ENCODE data around the gene TPPP2.
"Not testable (repeated sequence)": the region's sequence is repeated elsewhere in the genome, so short reads cannot be mapped to it uniquely, and the experiment has no call there.

Gene TPPP2

DNA sequence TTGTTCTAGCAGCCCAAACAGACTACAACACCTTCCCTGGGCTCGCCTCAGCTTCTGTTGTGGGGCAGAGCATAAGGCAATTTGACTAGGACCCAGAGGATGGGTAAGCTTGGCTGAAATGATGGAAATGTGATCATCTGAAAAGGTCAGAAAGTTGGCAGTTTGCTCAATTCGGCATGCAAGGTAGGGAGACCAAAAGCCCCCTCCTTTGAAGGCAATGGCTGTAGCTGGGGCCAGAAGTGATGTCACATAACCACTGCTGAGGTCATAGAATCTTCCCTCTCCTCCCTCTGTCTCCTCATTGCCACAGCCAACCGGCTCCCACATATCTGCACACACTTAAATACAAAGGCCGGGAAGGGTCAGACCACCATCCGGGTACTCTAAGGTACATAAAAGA, at the start of gene TPPP2:
TSS of gene TPPP2 (plus strand) at position 301 of the 400 bp plus-strand sequence. CDS start 365 bp downstream, outside the sequence.
- in situ Hi-C loops (cut with HindIII; ENCODE audit: low sequenced_read_pairs), result no loop called here

DNA sequence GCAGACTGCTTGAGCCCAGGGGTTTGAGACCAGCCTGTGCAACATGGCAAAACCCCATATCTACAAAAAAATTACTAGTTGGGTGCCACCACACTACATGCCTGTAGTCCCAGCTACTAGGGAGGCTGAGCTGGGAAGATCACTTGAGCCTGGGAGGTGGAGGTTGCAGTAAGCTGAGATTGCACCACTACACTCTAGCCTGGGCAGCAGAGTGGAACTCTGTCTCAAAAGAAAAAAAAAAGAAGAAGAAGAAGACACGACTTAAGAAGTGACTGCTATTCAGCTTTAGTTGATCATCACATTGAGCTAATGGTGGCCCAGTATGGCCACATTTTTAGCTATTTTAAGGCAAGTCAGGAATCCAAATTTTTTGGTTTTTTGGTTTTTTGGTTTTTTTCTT, 49.1 kb upstream of the TPPP2 start:
- in situ Hi-C loops (cut with HindIII; ENCODE audit: low sequenced_read_pairs), result no loop called here

DNA sequence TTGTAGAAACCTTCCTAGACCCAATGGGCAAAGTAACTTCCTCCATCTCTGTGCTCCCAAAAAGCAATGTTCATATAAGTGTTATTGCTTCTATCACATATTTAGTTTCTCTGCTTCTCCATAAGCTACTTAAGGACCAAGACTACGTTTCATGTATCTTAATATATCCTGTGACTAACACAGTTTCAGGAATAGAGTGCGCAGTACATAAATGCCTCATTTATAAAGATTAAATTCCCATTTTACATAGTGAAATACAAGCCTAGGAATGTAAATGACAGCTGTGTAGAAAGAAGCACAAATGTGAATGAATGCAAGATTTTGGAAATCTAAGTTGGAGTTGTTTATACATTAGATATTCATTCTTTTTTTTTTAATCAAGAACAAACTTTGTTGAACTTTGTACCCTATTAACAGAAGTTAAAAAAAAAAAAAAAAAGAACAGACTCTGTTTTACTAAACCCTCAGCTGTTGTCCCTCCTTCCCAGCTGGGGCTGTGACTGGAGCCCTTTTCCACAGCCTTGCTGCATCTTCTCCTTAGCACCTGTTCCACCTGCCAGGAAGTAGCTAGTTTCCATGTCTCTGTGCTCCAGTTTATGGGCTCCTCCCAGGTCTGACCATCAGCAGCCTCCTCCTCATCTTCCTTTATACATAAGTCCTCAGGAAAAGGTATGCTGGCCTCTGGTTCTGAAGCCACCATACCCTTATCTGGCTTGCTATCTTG, 47.2 kb upstream of the TPPP2 start:
- in situ Hi-C loops (cut with HindIII; ENCODE audit: low sequenced_read_pairs), result no loop called here

DNA sequence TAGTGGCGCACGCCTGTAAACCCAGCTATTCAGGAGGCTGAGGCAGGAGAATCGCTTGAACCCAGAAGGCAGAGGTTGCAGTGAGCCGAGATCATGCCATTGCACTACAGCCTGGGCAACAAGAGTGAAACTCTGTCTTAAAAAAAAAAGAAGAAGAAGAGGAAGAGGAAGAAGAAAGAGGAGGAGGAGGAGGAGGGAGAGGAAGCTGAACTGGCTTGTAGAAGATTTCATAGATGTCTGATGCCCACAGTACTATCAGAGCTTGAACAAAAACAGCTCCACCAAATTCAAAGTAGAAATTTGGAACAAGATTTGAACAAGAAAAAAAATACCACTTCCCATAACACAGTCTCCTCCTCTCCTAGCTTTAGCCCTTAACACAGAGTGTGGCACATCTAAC, 44.4 kb upstream of the TPPP2 start:
- in situ Hi-C loops (cut with HindIII; ENCODE audit: low sequenced_read_pairs), result not testable (repeated sequence)

DNA sequence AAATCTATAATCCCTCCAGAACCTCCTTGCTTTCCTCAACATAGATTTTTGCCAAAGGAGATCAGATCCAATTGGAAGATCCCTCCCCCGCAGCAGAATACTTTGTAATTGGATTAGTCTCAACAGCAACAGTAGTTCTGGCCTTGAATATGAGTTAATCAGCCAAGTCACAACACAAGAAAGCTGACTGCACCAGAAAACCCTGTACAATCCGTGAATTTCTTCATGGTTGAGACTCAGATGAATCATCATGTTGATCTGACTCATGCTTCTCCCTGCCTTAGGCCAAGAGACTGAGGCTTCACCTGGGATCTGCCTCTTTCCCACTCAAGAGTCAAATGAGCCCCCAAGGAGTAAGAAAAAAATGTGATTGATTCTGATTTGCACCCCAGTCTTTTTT, 43.2 kb upstream of the TPPP2 start:
- in situ Hi-C loops (cut with HindIII; ENCODE audit: low sequenced_read_pairs), result no loop called here

DNA sequence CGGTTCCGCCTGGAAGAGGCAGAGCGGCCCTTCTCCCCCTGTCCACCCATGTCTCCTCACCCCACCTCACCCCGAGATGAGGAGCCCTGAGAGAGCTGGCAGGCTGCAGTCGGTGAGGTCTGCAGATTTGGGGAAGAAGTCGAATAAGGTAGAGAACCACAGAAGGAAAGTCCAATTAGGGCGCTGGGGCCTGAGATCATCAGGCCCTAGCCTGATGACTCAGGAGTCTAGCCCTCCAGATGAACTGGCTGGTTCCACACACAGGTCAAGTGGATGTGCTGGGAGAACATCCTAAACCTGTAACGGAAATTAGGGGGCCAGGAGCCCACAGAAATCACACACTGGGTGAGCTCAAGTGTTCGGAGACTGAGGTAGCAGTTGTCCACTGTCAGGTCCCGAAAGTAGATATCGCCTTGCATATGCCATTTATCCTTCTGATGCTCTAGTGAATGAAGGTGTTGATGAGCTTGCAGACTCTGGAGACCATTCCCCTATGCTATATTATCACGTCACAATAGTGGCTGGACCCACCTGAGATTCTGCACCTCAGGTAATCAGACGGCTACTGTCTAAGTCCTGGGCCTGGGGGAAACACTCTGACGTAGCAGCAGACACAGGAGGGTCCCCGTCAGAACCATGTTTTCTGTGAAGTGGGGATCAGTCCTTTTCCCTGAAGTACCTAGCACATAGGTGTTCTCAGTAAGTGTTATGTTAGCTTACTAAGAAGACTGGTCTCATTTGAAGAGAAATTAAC, 41.1 kb upstream of the TPPP2 start:
- in situ Hi-C loops (cut with HindIII; ENCODE audit: low sequenced_read_pairs), result no loop called here

DNA sequence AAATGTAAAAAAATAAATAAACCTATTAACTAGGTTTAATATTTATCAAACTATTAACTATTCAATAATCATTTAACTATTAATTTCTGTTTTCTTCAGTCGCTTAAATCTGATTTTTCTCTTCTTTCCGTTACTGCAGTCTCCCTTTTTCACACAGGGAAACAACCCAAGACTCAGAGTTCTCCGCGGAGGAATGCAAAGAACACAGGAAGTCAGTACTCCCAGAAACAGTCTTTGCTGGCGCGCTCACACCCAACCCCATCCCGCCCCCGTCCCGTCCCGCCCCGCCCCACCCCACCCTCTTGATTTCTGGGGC, 40.6 kb upstream of the TPPP2 start:
- in situ Hi-C loops (cut with HindIII; ENCODE audit: low sequenced_read_pairs), result no loop called here

DNA sequence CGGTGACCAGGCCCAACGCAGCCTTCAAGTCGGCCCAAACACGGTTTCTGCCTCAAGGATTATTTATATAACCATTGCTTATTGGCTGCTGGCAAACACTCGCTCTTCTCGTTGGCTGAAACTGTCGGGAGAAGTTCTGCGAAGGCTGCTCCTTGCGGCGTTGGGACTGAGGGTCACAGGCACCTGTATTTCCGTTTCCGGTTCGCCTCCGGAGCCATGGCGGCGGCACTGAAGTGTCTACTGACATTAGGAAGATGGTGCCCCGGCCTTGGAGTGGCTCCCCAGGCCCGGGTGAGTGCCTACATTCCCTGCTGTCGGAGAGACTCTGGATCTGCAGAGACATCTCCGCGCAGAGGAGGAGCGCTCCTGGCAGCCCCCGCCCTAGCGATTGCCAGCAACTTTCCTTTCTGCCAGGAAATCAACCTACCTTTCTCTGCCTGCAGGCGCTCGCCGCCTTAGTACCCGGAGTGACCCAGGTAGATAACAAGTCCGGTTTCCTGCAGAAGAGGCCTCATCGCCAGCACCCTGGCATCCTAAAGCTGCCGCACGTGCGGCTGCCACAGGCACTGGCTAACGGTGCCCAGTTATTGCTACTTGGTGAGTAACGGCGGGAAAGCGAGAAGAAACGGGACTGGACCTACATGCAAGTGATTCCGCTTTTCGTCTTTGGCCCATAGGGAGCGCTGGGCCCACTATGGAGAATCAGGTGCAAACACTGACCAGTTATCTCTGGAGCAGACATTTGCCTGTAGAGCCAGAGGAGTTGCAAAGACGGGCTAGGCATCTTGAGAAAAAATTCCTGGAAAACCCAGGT, 40.0 kb upstream of the TPPP2 start, which contains the start of gene METTL17:
TSS of gene METTL17 (plus strand) at position 194 of the 814 bp plus-strand sequence. CDS start at position 217, 23 bp downstream.
- in situ Hi-C loops (cut with HindIII; ENCODE audit: low sequenced_read_pairs), result no loop called here

DNA sequence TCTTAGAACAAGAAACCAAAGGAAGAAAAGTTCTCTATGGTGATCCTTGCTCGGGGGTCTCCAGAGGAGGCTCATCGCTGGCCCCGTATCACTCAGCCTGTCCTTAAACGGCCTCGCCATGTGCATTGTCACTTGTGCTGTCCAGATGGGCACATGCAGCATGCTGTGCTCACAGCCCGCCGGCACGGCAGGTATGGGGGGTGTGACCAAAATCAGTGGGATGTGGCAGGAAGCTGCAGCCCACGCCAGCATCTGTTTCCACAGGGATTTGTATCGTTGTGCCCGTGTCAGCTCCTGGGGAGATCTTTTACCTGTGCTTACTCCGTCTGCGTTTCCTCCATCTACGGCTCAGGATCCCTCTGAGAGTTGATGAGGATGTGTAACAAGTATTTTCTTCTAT, 33.5 kb upstream of the TPPP2 start:
- in situ Hi-C loops (cut with HindIII; ENCODE audit: low sequenced_read_pairs), result no loop called here

DNA sequence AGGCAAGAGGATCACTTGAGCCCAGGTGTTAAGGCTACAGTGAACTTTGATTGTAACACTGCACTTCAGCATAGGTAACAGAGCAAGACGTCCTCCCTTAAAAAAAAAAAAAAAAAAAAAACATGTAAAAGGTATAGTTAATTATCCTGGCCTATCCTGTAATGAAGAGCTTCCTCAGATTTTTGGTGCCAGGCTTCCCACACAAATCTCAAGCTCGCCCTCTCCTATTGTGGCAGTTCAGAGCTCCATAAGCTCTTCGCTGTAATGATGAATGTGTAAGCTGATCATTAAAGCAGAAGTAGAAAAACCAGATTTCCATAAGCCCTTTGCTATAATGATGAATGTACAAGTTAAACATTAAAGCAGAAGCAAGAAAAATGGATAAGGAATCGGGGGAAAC, 32.9 kb upstream of the TPPP2 start:
- in situ Hi-C loops (cut with HindIII; ENCODE audit: low sequenced_read_pairs), result no loop called here

DNA sequence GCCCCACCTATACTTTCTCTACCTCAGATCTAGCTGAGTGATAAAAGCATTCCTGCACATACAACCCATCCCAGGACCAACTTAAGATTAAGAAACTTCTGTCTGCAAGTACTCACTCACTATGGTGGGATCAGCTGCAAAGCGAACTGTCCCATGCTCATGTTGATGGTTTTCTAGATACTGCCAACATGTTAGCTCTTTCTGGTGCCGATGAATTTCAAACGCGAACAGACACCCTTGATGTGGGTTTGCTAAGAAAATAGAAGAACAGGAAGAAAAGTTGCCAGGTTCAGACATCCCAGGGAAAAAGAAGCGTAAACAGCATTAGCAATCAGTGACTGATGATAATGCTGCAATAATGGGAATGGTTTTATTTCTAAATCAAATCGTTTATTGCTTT, 32.5 kb upstream of the TPPP2 start:
- in situ Hi-C loops (cut with HindIII; ENCODE audit: low sequenced_read_pairs), result no loop called here

DNA sequence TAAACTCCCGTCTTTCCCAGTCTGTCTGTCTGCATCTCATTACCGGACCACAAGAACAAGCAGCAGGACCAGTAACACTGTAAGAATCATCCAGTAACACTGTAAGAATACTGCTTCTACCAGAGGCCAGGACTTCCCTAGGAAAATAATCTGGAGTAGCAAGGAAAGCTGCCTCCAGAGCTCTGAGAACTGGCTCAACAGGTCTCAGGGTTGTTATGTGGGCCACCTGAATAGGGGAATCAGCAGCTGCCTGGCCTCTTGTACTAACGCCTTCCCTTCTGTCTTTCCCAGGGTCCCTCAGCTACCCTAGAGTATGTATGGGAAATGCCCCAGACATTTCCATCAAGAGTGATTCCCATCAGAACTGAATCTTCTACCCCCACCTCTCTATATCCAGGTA, 31.9 kb upstream of the TPPP2 start:
- in situ Hi-C loops (cut with HindIII; ENCODE audit: low sequenced_read_pairs), result no loop called here

DNA sequence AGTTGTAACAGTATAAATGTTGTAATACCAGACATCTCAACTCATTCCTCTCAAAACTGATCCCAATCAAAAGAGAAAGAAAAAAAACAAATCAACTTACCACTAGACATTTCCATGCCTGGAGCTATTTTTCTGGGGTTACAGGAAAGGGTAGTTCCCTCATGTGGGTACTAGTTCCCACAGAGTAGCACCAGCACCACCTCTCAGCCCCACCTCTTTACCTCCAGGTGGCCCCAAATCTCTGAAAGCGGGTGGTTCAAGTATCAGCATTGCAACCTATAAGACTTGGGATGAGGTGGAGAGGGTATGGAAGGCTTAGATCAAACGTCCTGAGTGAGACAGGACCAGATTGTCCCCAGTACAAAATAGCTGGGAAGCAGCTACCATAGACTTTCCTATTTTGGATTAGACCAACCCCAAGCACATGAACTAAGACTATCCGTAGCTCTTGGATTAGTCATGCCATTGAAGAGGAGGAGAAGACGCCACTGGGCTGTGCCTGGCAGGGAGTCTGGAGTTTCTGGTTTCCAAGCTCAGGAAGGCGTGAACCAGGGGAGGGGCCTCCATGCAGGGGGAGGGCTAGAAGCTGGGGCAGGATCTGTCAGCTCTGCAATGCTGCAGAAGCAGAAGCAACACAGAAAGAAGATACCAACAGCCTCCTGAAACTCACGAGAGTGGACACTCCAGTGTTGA, 31.2 kb upstream of the TPPP2 start, which contains the start of gene SLC39A2:
TSS of gene SLC39A2 (plus strand) at position 620 of the 693 bp plus-strand sequence. CDS start 154 bp downstream, outside the sequence.
- in situ Hi-C loops (cut with HindIII; ENCODE audit: low sequenced_read_pairs), result no loop called here

DNA sequence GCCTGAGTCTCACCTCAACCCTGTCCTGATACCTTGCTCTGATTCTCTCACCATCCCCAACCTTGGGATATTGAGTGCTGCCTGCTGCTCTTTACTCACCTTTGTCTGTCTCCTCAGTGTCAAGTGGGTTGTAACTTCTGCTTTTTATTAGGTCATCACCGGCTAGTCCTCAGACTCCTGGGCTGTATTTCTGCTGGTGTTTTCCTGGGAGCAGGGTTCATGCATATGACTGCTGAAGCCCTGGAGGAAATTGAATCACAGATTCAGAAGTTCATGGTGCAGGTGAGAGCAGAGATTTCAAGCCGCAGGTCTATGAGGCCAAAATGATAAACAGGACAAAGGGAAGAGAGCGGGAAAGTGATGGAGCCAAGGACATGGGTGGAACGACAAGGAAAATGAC, 30.4 kb upstream of the TPPP2 start:
- in situ Hi-C loops (cut with HindIII; ENCODE audit: low sequenced_read_pairs), result no loop called here

DNA sequence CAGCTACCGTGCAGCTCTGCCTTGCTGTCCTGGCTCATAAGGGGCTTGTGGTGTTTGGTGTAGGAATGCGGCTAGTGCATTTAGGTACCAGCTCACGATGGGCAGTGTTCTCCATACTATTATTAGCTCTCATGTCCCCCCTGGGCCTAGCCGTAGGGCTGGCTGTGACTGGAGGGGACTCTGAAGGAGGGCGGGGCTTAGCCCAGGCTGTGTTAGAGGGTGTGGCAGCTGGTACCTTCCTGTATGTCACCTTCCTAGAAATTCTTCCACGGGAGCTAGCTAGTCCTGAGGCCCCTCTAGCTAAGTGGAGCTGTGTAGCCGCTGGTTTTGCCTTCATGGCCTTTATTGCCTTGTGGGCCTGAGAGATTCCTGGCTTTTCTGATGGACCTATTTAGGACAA, 28.8 kb upstream of the TPPP2 start:
- in situ Hi-C loops (cut with HindIII; ENCODE audit: low sequenced_read_pairs), result no loop called here

DNA sequence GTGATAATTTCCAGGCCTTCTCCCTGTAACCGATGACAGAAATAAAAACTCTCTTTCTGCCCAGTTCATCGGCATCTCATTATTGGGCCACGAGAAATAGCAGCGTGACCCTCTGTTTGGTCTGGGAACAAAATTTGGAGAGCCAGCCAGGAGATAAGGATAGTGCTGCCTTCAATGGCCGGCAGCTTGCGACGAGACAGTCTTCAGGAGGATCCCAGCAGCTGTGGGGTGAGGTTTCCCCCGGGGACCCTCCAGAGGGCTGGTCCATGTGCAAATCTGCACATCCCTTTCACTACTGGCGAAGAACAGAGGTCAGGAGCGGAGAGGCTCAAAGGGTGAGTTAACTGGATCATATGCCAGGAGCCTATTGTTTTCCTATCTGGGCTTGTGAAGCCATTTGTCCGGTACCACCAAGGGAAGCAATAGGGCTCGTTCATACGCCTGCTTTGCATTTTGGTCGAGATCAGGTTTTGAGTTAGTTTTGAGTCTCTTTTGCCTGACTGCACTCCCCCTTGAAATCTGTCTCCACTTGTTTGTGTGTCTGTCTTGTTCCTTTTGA, 26.1 kb upstream of the TPPP2 start:
- in situ Hi-C loops (cut with HindIII; ENCODE audit: low sequenced_read_pairs), result no loop called here

DNA sequence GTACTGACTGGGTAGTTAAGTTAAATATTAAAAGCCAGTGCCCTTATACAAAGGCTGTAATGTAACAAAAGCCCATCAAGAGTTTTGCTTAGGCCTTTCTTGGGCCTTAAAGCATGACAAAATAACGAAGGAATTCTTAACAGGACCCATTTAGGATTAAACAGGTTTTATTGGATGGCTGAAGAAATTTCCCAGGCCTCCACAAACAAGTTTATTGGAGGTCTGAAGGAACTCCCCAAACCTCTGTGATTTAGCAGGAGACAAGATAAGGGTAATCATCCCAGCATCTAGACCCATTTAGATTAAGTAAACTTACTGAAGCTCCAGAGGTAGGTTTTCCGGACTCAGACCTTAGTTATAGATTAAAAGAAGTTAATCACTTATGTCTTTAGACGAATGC, 20.3 kb upstream of the TPPP2 start:
- in situ Hi-C loops (cut with HindIII; ENCODE audit: low sequenced_read_pairs), result not testable (repeated sequence)

DNA sequence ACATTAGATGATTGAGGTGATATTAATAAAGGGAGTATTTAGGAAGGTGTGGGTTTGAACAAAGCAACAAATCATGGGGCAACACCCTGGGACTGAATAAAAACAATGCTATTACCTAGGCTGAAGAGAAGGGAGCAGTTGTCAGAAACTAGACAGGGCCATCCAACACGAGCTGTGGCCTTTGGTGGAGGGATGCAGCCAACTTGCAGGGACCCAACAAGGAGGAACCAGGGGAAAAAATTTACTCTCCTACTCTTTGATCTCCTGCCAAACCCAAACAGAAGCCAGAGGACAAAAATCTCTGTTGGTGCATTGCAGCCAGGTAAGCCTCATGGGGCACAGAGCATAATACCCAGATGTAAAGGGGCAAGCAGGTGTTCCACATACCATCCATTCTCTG, 18.9 kb upstream of the TPPP2 start:
- in situ Hi-C loops (cut with HindIII; ENCODE audit: low sequenced_read_pairs), result no loop called here

DNA sequence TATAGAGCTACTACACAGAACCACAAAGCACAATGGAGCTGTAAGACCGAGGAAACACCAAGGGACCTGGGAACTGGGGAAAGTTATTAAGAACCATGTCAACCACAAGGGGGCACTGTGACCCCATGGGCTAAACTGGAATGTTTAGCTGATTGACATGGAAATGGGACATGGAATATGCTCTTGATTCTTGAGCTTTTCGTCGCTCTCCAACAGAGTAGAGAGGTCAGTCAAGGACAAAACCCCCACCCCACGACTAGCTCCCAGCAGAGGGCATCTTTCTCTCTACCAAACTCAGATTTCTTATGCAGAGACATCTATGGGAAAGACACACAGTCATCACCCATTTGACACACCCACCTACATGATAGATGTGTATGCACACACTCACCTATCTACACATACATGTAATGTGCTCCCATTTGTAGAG, 15.2 kb upstream of the TPPP2 start:
- in situ Hi-C loops (cut with HindIII; ENCODE audit: low sequenced_read_pairs), result no loop called here

DNA sequence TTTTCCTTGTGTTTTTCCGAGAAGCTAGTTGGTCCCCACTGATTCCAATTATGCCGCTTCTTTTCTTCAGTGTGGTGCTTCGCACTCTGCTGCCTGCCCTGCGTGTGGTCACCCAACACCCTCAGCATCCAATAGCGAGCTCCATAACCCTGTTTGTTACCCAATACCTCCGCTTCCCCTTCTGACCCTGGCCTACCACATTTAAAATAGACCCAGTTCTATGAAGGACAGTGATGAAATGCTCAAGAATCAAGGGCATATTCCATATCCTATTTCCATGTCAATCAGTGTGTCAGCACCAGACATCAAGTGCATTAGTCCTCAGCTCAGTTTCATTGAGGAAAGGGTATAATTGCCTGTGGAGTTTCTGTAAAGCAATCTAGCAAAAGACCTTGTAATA, 14.7 kb upstream of the TPPP2 start:
- in situ Hi-C loops (cut with HindIII; ENCODE audit: low sequenced_read_pairs), result no loop called here
